Naive thymus-derived CD4-positive, alpha-beta T cell (primary cell): ENCODE results near the gene LDLRAD4. TPM values are rescaled to one million over a fixed set of nuclear protein-coding genes. Genes with fewer than 3 reads are reported as not detected.

Source experiments
- ATAC-seq: fragments of 150-1000 bp; cut with Tn5 transposase; 2 replicates; pipeline ENCODE4 v1.10.0; 2021; ENCODE audit warnings: mild to moderate bottlenecking, moderate library complexity
- CTCF ChIA-PET: fragments of 350-600 bp; sonication (Branson Sonifier 250); formaldehyde crosslinking; loops from one replicate; lab custom pipeline; 2021; ENCODE audit warnings: antibody characterized with exemption; lab: Charles Lee
- POLR2A ChIA-PET: fragments of 350-600 bp; sonication (Branson Sonifier 250); formaldehyde crosslinking; loops from one replicate; lab custom pipeline; 2021; ENCODE audit warnings: antibody characterized with exemption, inconsistent platforms; lab: Charles Lee
- DNase-seq, 9 donors: peaks; one replicate each; pipeline versions ENCODE4 v3.0.0 to v3.0.0-alpha.2; 2020 to 2022; ENCODE audit warnings: mixed read lengths in 1 of 9
- H3K27ac ChIP-seq: one replicate; pipeline ENCODE4 v1.7.0; 2013; ENCODE audit warnings: mild to moderate bottlenecking, low read depth, low read length, moderate library complexity
- H3K27me3 ChIP-seq, 2 donors: one replicate each; pipeline ENCODE4 v1.7.0; 2013; ENCODE audit warnings: low read length in 2 of 2, mild to moderate bottlenecking in 2 of 2, moderate library complexity in 2 of 2; ENCODE audit not compliant: control insufficient read depth in 2 of 2, insufficient read depth in 2 of 2
- H3K36me3 ChIP-seq, 3 experiments: 1 replicate in 2 of 3; 2 replicates in 1 of 3; pipeline ENCODE4 v1.7.0; 2013; ENCODE audit warnings: low read length in 3 of 3, mild to moderate bottlenecking in 3 of 3, moderate library complexity in 1 of 3; ENCODE audit not compliant: insufficient read depth in 3 of 3, control insufficient read depth in 2 of 3
- H3K4me1 ChIP-seq, 2 donors: one replicate each; pipeline ENCODE4 v1.7.0; 2013; ENCODE audit warnings: low read length in 2 of 2, mild to moderate bottlenecking in 2 of 2, moderate library complexity in 1 of 2; ENCODE audit not compliant: control insufficient read depth in 2 of 2, insufficient read depth in 2 of 2
- H3K4me3 ChIP-seq: 2 replicates; pipeline ENCODE4 v1.7.0; 2013; ENCODE audit warnings: mild to moderate bottlenecking, low read length
- H3K9me3 ChIP-seq, 3 experiments: 1 replicate in 2 of 3; 2 replicates in 1 of 3; pipeline ENCODE4 v1.7.0; 2013; ENCODE audit warnings: low read length in 3 of 3; ENCODE audit not compliant: control insufficient read depth in 2 of 3
- H3K27ac Mint-ChIP-seq, 9 donors: one replicate each; pipeline ENCODE4 v1.8.0; 2020 to 2022; ENCODE audit warnings: mixed read lengths in 9 of 9, mild to moderate bottlenecking in 8 of 9, moderate library complexity in 5 of 9, inconsistent platforms in 2 of 9
- H3K27me3 Mint-ChIP-seq, 5 donors: one replicate each; pipeline ENCODE4 v1.8.0; 2021 to 2022; ENCODE audit warnings: mixed read lengths in 5 of 5, mild to moderate bottlenecking in 1 of 5
- H3K36me3 Mint-ChIP-seq, 5 donors: one replicate each; pipeline ENCODE4 v1.8.0; 2020 to 2022; ENCODE audit warnings: mixed read lengths in 5 of 5, mild to moderate bottlenecking in 3 of 5, inconsistent platforms in 1 of 5
- H3K4me1 Mint-ChIP-seq, 7 donors: one replicate each; pipeline ENCODE4 v1.8.0; 2020 to 2022; ENCODE audit warnings: mixed read lengths in 7 of 7, mild to moderate bottlenecking in 3 of 7, inconsistent platforms in 1 of 7
- H3K4me3 Mint-ChIP-seq, 10 donors: one replicate each; pipeline ENCODE4 v1.8.0; 2020 to 2022; ENCODE audit warnings: mild to moderate bottlenecking in 10 of 10, mixed read lengths in 10 of 10, moderate library complexity in 6 of 10, inconsistent platforms in 2 of 10
- H3K9me3 Mint-ChIP-seq, 11 donors: one replicate each; pipeline ENCODE4 v1.8.0; 2020 to 2022; ENCODE audit warnings: mixed read lengths in 11 of 11, mild to moderate bottlenecking in 4 of 11, inconsistent platforms in 1 of 11, moderate library complexity in 1 of 11
- intact Hi-C, 2 donors: fragments of 100-400 bp; cut with micrococcal nuclease; formaldehyde crosslinking; loops; one replicate each; pipeline ENCODE4 v1.15.1; 2023
- polyA plus RNA-seq, 2 donors: library from polyadenylated mRNA; unstranded; fragments of 300-500 nt; fragmentation: Illumina TruSeq; gene quantifications; one replicate each; pipeline ENCODE4 v1.2.3, GENCODE V29; 2021
- total RNA-seq, 6 experiments: library from RNA in 5 of 6; stranded (reverse) in 5 of 6; gene quantifications; 1 replicate in 5 of 6; 2 replicates in 1 of 6; pipeline ENCODE4 v1.2.3 and lab custom pipeline; 2021 to 2026

The LDLRAD4 gene
- total and polyA plus RNA-seq, 7 experiments from 2014 or later = 13.0 to 84.3 (median 53.7) TPM

DNA sequence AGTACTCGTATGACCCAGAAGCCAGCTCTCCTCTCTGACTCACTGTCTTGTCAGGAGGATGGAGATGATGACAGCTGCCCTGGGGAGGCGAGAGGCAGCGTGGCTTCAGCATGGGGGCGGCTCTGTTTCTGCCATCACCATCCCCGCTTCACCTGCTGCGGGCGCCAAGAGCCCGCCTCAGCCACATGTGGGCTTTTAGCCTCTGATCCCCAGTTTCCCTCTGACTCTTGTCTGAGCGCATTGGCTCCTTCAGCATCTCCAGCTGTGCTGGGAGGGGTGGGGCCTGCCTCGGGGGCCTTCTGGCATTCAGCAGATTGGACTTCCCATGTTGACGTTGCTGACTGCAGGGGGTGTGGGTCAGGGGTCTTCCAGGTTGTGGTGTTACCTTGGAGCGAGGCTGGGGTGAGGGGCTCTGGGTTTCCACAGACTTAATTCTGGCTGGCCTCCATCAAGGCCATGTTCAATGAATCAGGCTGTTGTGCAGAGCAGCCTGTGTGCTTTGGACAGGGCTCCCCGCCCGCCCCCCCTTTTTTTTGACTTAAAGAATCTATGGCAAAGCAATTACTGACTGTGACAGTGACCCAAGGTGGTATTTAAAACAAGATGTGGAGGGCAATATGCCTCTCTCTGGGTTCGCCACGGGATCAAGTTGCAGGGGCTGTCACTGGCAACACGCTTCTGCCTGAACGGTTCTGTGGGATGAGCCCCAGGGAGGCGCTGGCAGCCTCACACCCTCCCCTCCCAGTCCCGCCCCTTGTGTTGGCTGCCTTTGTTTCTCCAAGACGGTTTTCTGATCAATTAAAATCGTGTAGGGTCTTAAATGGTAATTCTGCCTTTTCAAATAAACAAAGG is 228.3 kb downstream of the LDLRAD4 start:
- Histone ChIP-seq H3K9me3 (no peaks in the 10 kb centered on the region), H3K27me3 (no peaks in the 10 kb centered on the region), H3K36me3 (no peaks in the 10 kb centered on the region), H3K4me1 (peaks cover 0 to 8% of the 10 kb centered on the region in 2 donors), H3K27ac (no peak overlapping the region), H3K4me3 (no peak overlapping the region)
- no peaks in the 10 kb centered on the region for H3K36me3 Mint-ChIP-seq
- POLR2A ChIA-PET = no interaction called here
- H3K27ac Mint-ChIP-seq = peak overlapping the region in 1 of 9 donors; percentile 19
- intact Hi-C loops = no loop called here
- CTCF ChIA-PET = no interaction called here
- no peaks in the 10 kb centered on the region for H3K27me3 Mint-ChIP-seq
- no peaks in the 10 kb centered on the region for H3K9me3 Mint-ChIP-seq
- no peak for ATAC-seq
- peak in 1 of 9 donors; percentile 45 for DNase-seq
- peaks cover 24 to 59% (median 39%) of the 10 kb centered on the region in 7 donors for H3K4me1 Mint-ChIP-seq
- H3K4me3 Mint-ChIP-seq = no peak overlapping the region

DNA sequence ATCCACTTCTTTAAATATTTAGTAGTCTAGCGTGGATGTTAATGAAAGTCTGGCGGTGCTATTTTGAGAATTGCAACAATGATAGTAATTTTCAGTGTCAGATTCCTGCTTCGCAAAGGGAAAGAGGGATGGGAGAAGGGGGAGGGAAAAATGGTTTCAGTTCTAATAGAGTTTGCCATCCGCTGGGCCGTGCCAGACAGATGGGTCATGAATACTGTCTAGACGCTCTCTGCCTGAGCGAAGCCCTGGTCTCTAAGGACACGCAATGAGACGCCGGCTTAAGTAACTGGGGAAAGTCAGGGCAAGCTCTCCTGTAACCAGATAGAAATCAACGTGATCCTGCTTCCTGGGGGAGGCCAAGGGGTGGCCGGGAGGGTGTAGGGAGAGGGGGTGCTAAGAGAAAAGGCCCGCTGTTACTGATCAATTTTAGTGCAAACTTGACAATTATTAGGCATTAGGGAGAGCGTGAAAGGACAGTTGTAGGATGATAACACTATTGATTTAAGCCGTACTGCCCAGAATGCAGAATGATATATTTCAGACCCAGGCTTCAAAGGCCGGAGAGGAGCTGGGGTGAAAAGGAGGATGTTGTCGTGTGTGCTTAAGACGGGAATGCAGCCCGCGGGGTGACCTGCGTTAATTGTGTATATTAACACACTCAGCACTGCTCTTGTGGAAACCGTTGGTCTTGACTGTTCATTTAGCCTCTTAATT is 229.2 kb downstream of the LDLRAD4 start:
- Histone ChIP-seq H3K36me3 (no peaks in the 10 kb centered on the region), H3K27ac (no peak overlapping the region), H3K27me3 (no peaks in the 10 kb centered on the region), H3K4me3 (no peak overlapping the region), H3K4me1 (peaks cover 0 to 8% of the 10 kb centered on the region in 2 donors), H3K9me3 (no peaks in the 10 kb centered on the region)
- no peak overlapping the region for H3K4me3 Mint-ChIP-seq
- ChIA-PET POLR2A (no interaction called here), CTCF (no interaction called here)
- H3K36me3 Mint-ChIP-seq = no peaks in the 10 kb centered on the region
- no peak for DNase-seq
- H3K27me3 Mint-ChIP-seq = no peaks in the 10 kb centered on the region
- H3K4me1 Mint-ChIP-seq = peaks cover 25 to 62% (median 42%) of the 10 kb centered on the region in 7 donors
- no peaks in the 10 kb centered on the region for H3K9me3 Mint-ChIP-seq
- H3K27ac Mint-ChIP-seq = peak overlapping the region in 3 of 9 donors; percentile 20 to 77 (median 75)
- intact Hi-C loops = no loop called here
- no peak for ATAC-seq

DNA sequence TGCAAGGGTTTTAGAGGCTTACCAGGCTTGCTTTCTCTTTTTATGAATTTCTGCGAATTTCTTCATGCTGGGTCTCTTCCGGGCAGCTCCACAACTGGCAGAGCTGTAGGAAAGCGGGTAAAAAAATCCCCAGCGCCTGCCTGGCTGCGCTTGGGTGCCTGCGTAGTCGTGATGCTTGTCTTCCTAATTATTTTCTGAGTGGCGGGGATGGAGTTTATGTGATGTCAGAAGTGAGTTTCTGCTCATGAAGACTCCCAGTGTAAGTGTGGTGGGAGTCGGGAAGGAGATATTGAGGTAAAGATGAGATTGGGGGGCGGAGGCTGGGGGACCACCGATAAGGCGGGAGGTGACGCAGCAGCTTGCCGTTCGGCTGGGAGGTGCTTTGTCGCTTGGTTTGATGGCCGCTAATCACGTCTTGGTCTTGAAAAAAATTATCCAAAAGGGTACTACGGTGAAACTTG is 229.8 kb downstream of the LDLRAD4 start:
- H3K27ac ChIP-seq = no peak overlapping the region
- H3K4me3 ChIP-seq = no peak overlapping the region
- DNase-seq (no peak), ATAC-seq (no peak)
- peaks cover 0 to 4% of the 10 kb centered on the region in 2 donors for H3K4me1 ChIP-seq
- H3K27me3 Mint-ChIP-seq = no peaks in the 10 kb centered on the region
- no peaks in the 10 kb centered on the region for H3K9me3 Mint-ChIP-seq
- no peaks in the 10 kb centered on the region for H3K36me3 Mint-ChIP-seq
- H3K9me3 ChIP-seq = no peaks in the 10 kb centered on the region
- no peaks in the 10 kb centered on the region for H3K27me3 ChIP-seq
- intact Hi-C loops = no loop called here
- H3K27ac Mint-ChIP-seq = peak overlapping the region in 2 of 9 donors; percentile 20 to 75
- no peaks in the 10 kb centered on the region for H3K36me3 ChIP-seq
- no peak overlapping the region for H3K4me3 Mint-ChIP-seq
- POLR2A ChIA-PET = interaction anchor here (1.3 kb wide), 1 partner anchor 10 kb away, joined by 4 read pairs; no protein-coding TSS in a partner anchor
- H3K4me1 Mint-ChIP-seq = peaks cover 24 to 57% (median 38%) of the 10 kb centered on the region in 7 donors
- CTCF ChIA-PET = interaction anchor here (0.6 kb wide), 1 partner anchor 232 kb away, joined by 3 read pairs; no protein-coding TSS in a partner anchor

- H3K9me3 ChIP-seq = no peaks in the 10 kb centered on the region
- no peaks in the 10 kb centered on the region for H3K27me3 ChIP-seq
- Mint-ChIP-seq H3K4me3 (no peak overlapping the region), H3K27ac (peak overlapping the region in 2 of 9 donors; percentile 14 to 25), H3K4me1 (peaks cover 21 to 54% (median 36%) of the 10 kb centered on the region in 7 donors), H3K27me3 (no peaks in the 10 kb centered on the region), H3K36me3 (no peaks in the 10 kb centered on the region), H3K9me3 (no peaks in the 10 kb centered on the region)
- POLR2A ChIA-PET = interaction anchor here (1.3 kb wide), 1 partner anchor 11 kb away, joined by 4 read pairs; no protein-coding TSS in a partner anchor
- no peaks in the 10 kb centered on the region for H3K36me3 ChIP-seq
- intact Hi-C loops = no loop called here
- H3K27ac ChIP-seq = no peak overlapping the region
- H3K4me3 ChIP-seq = no peak overlapping the region
- CTCF ChIA-PET = no interaction called here
- DNase-seq (no peak), ATAC-seq (no peak)
- H3K4me1 ChIP-seq = no peaks in the 10 kb centered on the region
These were observed 231.1 kb downstream of the LDLRAD4 start for GRCh38 chr18:13449651-13450050.

- no peaks in the 10 kb centered on the region for H3K36me3 ChIP-seq
- CTCF ChIA-PET = no interaction called here
- no peak overlapping the region for H3K4me3 ChIP-seq
- intact Hi-C loops = no loop called here
- Mint-ChIP-seq H3K9me3 (no peaks in the 10 kb centered on the region), H3K27me3 (no peaks in the 10 kb centered on the region), H3K4me1 (peaks cover 28 to 61% (median 43%) of the 10 kb centered on the region in 7 donors), H3K27ac (peak overlapping the region in 6 of 9 donors; percentile 21 to 76 (median 40)), H3K4me3 (peak overlapping the region in 1 of 10 donors; percentile 31), H3K36me3 (no peaks in the 10 kb centered on the region)
- H3K9me3 ChIP-seq = no peaks in the 10 kb centered on the region
- H3K27ac ChIP-seq = no peak overlapping the region
- POLR2A ChIA-PET = no interaction called here
- DNase-seq (no peak), ATAC-seq (peak; percentile 24)
- H3K4me1 ChIP-seq = peaks cover 0 to 4% of the 10 kb centered on the region in 2 donors
- H3K27me3 ChIP-seq = no peaks in the 10 kb centered on the region
These were observed 232.0 kb downstream of the LDLRAD4 start for GRCh38 chr18:13450289-13451212.

DNA sequence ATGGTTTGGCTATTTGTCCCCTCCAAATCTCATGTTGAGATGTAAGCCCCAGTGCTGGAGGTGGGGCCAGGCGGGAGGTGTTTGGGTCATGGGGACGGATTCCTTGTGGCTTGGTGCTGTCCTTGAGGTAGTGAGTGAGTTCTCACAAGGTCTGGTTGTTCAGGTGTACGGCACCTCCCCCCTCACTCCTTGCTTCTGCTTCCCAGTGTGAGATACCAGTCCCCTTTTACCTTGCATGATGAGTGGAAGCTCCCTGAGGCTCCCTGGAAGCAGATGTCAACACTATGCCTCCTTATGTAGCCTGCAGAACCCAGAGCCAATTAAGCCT is 232.6 kb downstream of the LDLRAD4 start:
- CTCF ChIA-PET = no interaction called here
- Mint-ChIP-seq H3K36me3 (no peaks in the 10 kb centered on the region), H3K4me1 (peaks cover 34 to 67% (median 49%) of the 10 kb centered on the region in 7 donors), H3K27ac (no peak overlapping the region), H3K27me3 (no peaks in the 10 kb centered on the region), H3K4me3 (no peak overlapping the region), H3K9me3 (no peaks in the 10 kb centered on the region)
- DNase-seq (no peak), ATAC-seq (no peak)
- H3K36me3 ChIP-seq = no peaks in the 10 kb centered on the region
- POLR2A ChIA-PET = no interaction called here
- intact Hi-C loops = no loop called here
- peaks cover 5 to 10% of the 10 kb centered on the region in 2 donors for H3K4me1 ChIP-seq
- H3K27me3 ChIP-seq = no peaks in the 10 kb centered on the region
- no peak overlapping the region for H3K27ac ChIP-seq
- no peak overlapping the region for H3K4me3 ChIP-seq
- no peaks in the 10 kb centered on the region for H3K9me3 ChIP-seq
